RWPE2 (cell line): ENCODE results near the gene FER.

ENCODE experiments used
- ATAC-seq: fragments of 200-7000 bp; cut with Tn5 transposase; 3 replicates; pipeline ENCODE4 v1.9.1; 2021; ENCODE audit warnings: low read depth
- DNase-seq: peaks from one replicate; pipeline ENCODE4 v3.0.0-alpha.2; 2020; ENCODE audit warnings: low spot score
- H3K27ac ChIP-seq: fragments of 450-650 bp; 2 replicates; pipeline ENCODE4 v1.5.1; 2017; ENCODE audit warnings: mild to moderate bottlenecking; ENCODE audit not compliant: poor library complexity, severe bottlenecking
- H3K27me3 ChIP-seq: fragments of 250-450 bp; sonication (Bioruptor Pico); 2 replicates; pipeline ENCODE4 v1.5.1; 2021; ENCODE audit warnings: mild to moderate bottlenecking, moderate library complexity; ENCODE audit not compliant: insufficient read depth, poor library complexity, severe bottlenecking
- H3K36me3 ChIP-seq: fragments of 250-450 bp; sonication (Bioruptor Pico); 2 replicates; pipeline ENCODE4 v1.5.1; 2020; ENCODE audit warnings: low read depth, mild to moderate bottlenecking, moderate library complexity
- H3K4me1 ChIP-seq: fragments of 250-450 bp; sonication (Bioruptor Pico); 2 replicates; pipeline ENCODE4 v1.5.1; 2021; ENCODE audit warnings: mild to moderate bottlenecking, moderate library complexity; ENCODE audit not compliant: insufficient read depth, poor library complexity, severe bottlenecking
- H3K4me3 ChIP-seq: fragments of 250-450 bp; sonication (Bioruptor Pico); 2 replicates; pipeline ENCODE4 v1.5.1; 2021; ENCODE audit warnings: mild to moderate bottlenecking, moderate library complexity; ENCODE audit not compliant: severe bottlenecking
- H3K9me3 ChIP-seq: fragments of 250-450 bp; sonication (Bioruptor Pico); 2 replicates; pipeline ENCODE4 v1.5.1; 2021; ENCODE audit warnings: mild to moderate bottlenecking, moderate library complexity; ENCODE audit not compliant: severe bottlenecking
- TF ChIP-seq, protein P1 (sequence below): fragments of 450-650 bp; IDR thresholded peaks from one replicate; pipeline ENCODE4 v1.5.1; 2017; ENCODE audit warnings: mild to moderate bottlenecking, moderate library complexity; ENCODE audit not compliant: poor library complexity, severe bottlenecking

The FER gene

DNA sequence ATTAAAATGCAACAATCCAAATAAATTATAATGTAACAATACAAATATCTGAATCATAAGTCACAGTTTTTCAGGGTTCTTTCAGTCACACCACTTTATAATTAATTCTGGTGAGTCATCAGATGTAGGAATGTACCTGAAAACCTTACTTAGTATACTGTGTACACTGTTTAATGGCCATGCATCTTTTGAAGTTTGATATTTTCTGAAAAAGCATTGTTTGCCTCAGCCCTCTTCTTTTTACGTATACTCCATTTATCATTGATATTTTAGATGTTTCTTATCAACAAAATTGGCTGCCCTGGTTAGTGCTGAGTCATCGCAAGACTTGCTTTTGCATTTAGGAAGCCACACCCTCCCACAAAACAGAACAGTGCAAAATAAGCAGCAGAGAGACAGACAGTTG is 443.5 kb downstream of the FER start:
- no peak overlapping the region for H3K4me3 ChIP-seq
- TF ChIP-seq, protein P1, sequence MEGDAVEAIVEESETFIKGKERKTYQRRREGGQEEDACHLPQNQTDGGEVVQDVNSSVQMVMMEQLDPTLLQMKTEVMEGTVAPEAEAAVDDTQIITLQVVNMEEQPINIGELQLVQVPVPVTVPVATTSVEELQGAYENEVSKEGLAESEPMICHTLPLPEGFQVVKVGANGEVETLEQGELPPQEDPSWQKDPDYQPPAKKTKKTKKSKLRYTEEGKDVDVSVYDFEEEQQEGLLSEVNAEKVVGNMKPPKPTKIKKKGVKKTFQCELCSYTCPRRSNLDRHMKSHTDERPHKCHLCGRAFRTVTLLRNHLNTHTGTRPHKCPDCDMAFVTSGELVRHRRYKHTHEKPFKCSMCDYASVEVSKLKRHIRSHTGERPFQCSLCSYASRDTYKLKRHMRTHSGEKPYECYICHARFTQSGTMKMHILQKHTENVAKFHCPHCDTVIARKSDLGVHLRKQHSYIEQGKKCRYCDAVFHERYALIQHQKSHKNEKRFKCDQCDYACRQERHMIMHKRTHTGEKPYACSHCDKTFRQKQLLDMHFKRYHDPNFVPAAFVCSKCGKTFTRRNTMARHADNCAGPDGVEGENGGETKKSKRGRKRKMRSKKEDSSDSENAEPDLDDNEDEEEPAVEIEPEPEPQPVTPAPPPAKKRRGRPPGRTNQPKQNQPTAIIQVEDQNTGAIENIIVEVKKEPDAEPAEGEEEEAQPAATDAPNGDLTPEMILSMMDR: no peak
- ATAC-seq: peak; percentile 92
- peaks cover 14% of the 10 kb centered on the region for H3K4me1 ChIP-seq
- no peaks in the 10 kb centered on the region for H3K27me3 ChIP-seq
- peaks cover 16% of the 10 kb centered on the region for H3K36me3 ChIP-seq
- H3K9me3 ChIP-seq: no peaks in the 10 kb centered on the region
- no peak for DNase-seq
- H3K27ac ChIP-seq: no peak overlapping the region

- no peak for DNase-seq
- Histone ChIP-seq H3K9me3 (no peaks in the 10 kb centered on the region), H3K4me3 (no peak overlapping the region), H3K27me3 (no peaks in the 10 kb centered on the region), H3K27ac (no peak overlapping the region), H3K4me1 (peaks cover 21% of the 10 kb centered on the region), H3K36me3 (peaks cover 8% of the 10 kb centered on the region)
- TF ChIP-seq, protein P1: no peak
- no peak for ATAC-seq
Observed at GRCh38 chr5:109192027-109192426, 444.3 kb downstream of the FER start.

GRCh38 chr5:109192555-109193281 is 445.0 kb downstream of the FER start:
- no peak for ATAC-seq
- TF ChIP-seq, protein P1: no peak
- Histone ChIP-seq H3K27me3 (no peaks in the 10 kb centered on the region), H3K36me3 (peaks cover 1% of the 10 kb centered on the region; the same call in 1 of the 2 replicates), H3K4me1 (peaks cover 21% of the 10 kb centered on the region), H3K9me3 (no peaks in the 10 kb centered on the region), H3K27ac (no peak overlapping the region), H3K4me3 (no peak overlapping the region)
- no peak for DNase-seq

GRCh38 chr5:109195667-109196066 is 448.0 kb downstream of the FER start:
- H3K4me1 ChIP-seq: peaks cover 19% of the 10 kb centered on the region
- no peak for ATAC-seq

More at GRCh38 chr5:109195667-109196066, 448.0 kb downstream of the FER start:
- Histone ChIP-seq H3K4me3 (no peak overlapping the region), H3K27me3 (no peaks in the 10 kb centered on the region), H3K27ac (no peak overlapping the region), H3K9me3 (no peaks in the 10 kb centered on the region), H3K36me3 (no peaks in the 10 kb centered on the region)
- TF ChIP-seq, protein P1: no peak
- DNase-seq: no peak
